ENCODE results near the gene LINC01488. TPM values are rescaled to one million over a fixed set of nuclear protein-coding genes. Genes with fewer than 3 reads are reported as not detected.

Gene LINC01488
- total RNA-seq, 4 donors from 2014 or later = not detected

GRCh38 chr11:69443968-69444364, 37.5 kb upstream of the LINC01488 start:
- H3K9me3 ChIP-seq = no peaks in the 10 kb centered on the region
- peaks cover 0 to 23% (median 6%) of the 10 kb centered on the region in 4 donors for H3K4me1 ChIP-seq
- peak overlapping the region in 2 of 4 donors; percentile 46 to 48 for H3K4me3 ChIP-seq
- H3K27me3 ChIP-seq = no peaks in the 10 kb centered on the region
- H3K36me3 ChIP-seq = no peaks in the 10 kb centered on the region
- no peak for TF ChIP-seq CTCF (IDR thresholded peaks at IDR 0.05)
- TF ChIP-seq POLR2A (IDR thresholded peaks at IDR 0.05) = no peak
- DNase-seq = no peak
- H3K27ac ChIP-seq = peak overlapping the region; percentile 34 to 81 (median 74)

- no peaks in the 10 kb centered on the region for H3K36me3 ChIP-seq
- TF ChIP-seq POLR2A (IDR thresholded peaks at IDR 0.05) = no peak
- DNase-seq = peak in 1 of 3 donors; percentile 58
- H3K4me3 ChIP-seq = no peak overlapping the region
- peak overlapping the region in 3 of 4 donors; percentile 70 to 81 (median 78) for H3K27ac ChIP-seq
- H3K4me1 ChIP-seq = peaks cover 0 to 29% (median 6%) of the 10 kb centered on the region in 4 donors
- no peaks in the 10 kb centered on the region for H3K27me3 ChIP-seq
- no peaks in the 10 kb centered on the region for H3K9me3 ChIP-seq
These were observed 36.9 kb upstream of the LINC01488 start for GRCh38 chr11:69444381-69445130.

GRCh38 chr11:69445131-69445470, 36.4 kb upstream of the LINC01488 start:
- Histone ChIP-seq H3K27me3 (no peaks in the 10 kb centered on the region), H3K36me3 (no peaks in the 10 kb centered on the region), H3K4me3 (no peak overlapping the region), H3K27ac (peak overlapping the region in 3 of 4 donors; percentile 26 to 78 (median 31)), H3K4me1 (peaks cover 0 to 29% (median 6%) of the 10 kb centered on the region in 4 donors), H3K9me3 (no peaks in the 10 kb centered on the region)
- no peak for TF ChIP-seq CTCF (IDR thresholded peaks at IDR 0.05)
- no peak for DNase-seq

GRCh38 chr11:69446108-69446507, 35.4 kb upstream of the LINC01488 start:
- Histone ChIP-seq H3K4me1 (peaks cover 0 to 29% (median 6%) of the 10 kb centered on the region in 4 donors), H3K9me3 (no peaks in the 10 kb centered on the region), H3K4me3 (no peak overlapping the region), H3K27me3 (no peaks in the 10 kb centered on the region), H3K27ac (no peak overlapping the region), H3K36me3 (no peaks in the 10 kb centered on the region)
- TF ChIP-seq CTCF (IDR thresholded peaks at IDR 0.05) = no peak
- TF ChIP-seq POLR2A (IDR thresholded peaks at IDR 0.05) = no peak
- DNase-seq = no peak

GRCh38 chr11:69447786-69448185, 33.7 kb upstream of the LINC01488 start:
- DNase-seq = peak in 1 of 3 donors; percentile 18

More at GRCh38 chr11:69447786-69448185, 33.7 kb upstream of the LINC01488 start:
- no peaks in the 10 kb centered on the region for H3K36me3 ChIP-seq
- H3K27ac ChIP-seq = no peak overlapping the region
- peaks cover 0 to 25% (median 6%) of the 10 kb centered on the region in 4 donors for H3K4me1 ChIP-seq
- H3K4me3 ChIP-seq = no peak overlapping the region
- H3K27me3 ChIP-seq = no peaks in the 10 kb centered on the region
- TF ChIP-seq POLR2A (IDR thresholded peaks at IDR 0.05) (no peak), CTCF (IDR thresholded peaks at IDR 0.05) (no peak)
- H3K9me3 ChIP-seq = no peaks in the 10 kb centered on the region

All from Peyer's patch (tissue), 4 donors.